Activated T-cell treated with anti-CD3 and anti-CD28 coated beads, Interleukin-2, amount 50 U/mL, for 4 hours (primary cell): ENCODE results near the gene ARL4D. TPM values are rescaled to one million over a fixed set of nuclear protein-coding genes. Genes with fewer than 3 reads are reported as not detected.
"Not testable (repeated sequence)": the region's sequence is repeated elsewhere in the genome, so short reads cannot be mapped to it uniquely, and the experiment has no call there.

ENCODE experiments used
- ATAC-seq, 2 donors: fragments of 200-7000 bp; cut with Tn5 transposase; one replicate each; pipeline ENCODE4 v1.10.0; 2021
- DNase-seq: peaks from one replicate; pipeline ENCODE4 v3.0.0-alpha.2; 2020
- H3K27me3 Mint-ChIP-seq: one replicate; pipeline ENCODE4 v1.8.0; 2021; ENCODE audit warnings: low read depth, mixed read lengths
- H3K36me3 Mint-ChIP-seq: one replicate; pipeline ENCODE4 v1.8.0; 2022; ENCODE audit warnings: mixed read lengths; ENCODE audit not compliant: insufficient read depth
- H3K4me1 Mint-ChIP-seq: one replicate; pipeline ENCODE4 v1.8.0; 2021; ENCODE audit warnings: low read depth, mixed read lengths
- H3K4me3 Mint-ChIP-seq: one replicate; pipeline ENCODE4 v1.8.0; 2021; ENCODE audit warnings: mild to moderate bottlenecking, moderate library complexity, mixed read lengths
- H3K9me3 Mint-ChIP-seq: one replicate; pipeline ENCODE4 v1.8.0; 2021; ENCODE audit warnings: mixed read lengths
- total RNA-seq, 3 donors: library from RNA; stranded (reverse); gene quantifications; one replicate each; pipeline ENCODE4 v1.2.1, GENCODE V29; 2021

Gene ARL4D
- total RNA-seq, 3 donors from 2014 or later = 1.7 to 2.6 (median 1.8) TPM

- H3K4me1 Mint-ChIP-seq = peaks cover 2% of the 10 kb centered on the region
- ATAC-seq (no peak), DNase-seq (no peak)
- H3K4me3 Mint-ChIP-seq = no peak overlapping the region
- H3K27me3 Mint-ChIP-seq = no peaks in the 10 kb centered on the region
- H3K36me3 Mint-ChIP-seq = peaks cover 2% of the 10 kb centered on the region
- H3K9me3 Mint-ChIP-seq = no peaks in the 10 kb centered on the region
Measured at GRCh38 chr17:43380307-43380706, 18.5 kb upstream of the ARL4D start.

GRCh38 chr17:43381204-43381603, 17.6 kb upstream of the ARL4D start:
- peaks cover 2% of the 10 kb centered on the region for H3K36me3 Mint-ChIP-seq

DNA sequence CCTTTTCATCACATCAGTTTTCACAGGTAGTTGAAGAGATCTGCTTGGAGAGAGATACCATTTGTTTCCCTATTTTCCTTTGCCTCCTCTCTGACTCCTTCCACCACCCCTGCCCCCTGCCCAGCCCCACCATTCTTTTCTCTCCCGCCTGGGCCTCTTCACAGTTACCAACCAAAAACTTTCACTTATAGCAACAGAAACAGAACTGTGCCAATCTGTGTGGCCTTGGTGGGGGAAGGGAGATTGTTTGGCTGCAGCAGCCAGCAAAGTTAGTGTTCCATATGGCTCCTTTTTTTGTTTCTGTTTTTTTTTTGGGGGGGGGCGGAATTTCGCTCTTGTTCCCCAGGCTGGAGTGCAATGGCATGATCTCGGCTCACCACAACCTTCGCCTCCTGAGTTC, 17.2 kb upstream of the ARL4D start:
- no peaks in the 10 kb centered on the region for H3K27me3 Mint-ChIP-seq
- no peaks in the 10 kb centered on the region for H3K9me3 Mint-ChIP-seq
- DNase-seq = no peak
- ATAC-seq = no peak
- no peak overlapping the region for H3K4me3 Mint-ChIP-seq
- H3K36me3 Mint-ChIP-seq = peaks cover 2% of the 10 kb centered on the region
- H3K4me1 Mint-ChIP-seq = peaks cover 3% of the 10 kb centered on the region

More at GRCh38 chr17:43381204-43381603, 17.6 kb upstream of the ARL4D start:
- peaks cover 3% of the 10 kb centered on the region for H3K4me1 Mint-ChIP-seq
- H3K9me3 Mint-ChIP-seq = no peaks in the 10 kb centered on the region
- DNase-seq (no peak), ATAC-seq (no peak)
- no peaks in the 10 kb centered on the region for H3K27me3 Mint-ChIP-seq
- H3K4me3 Mint-ChIP-seq = no peak overlapping the region

DNA sequence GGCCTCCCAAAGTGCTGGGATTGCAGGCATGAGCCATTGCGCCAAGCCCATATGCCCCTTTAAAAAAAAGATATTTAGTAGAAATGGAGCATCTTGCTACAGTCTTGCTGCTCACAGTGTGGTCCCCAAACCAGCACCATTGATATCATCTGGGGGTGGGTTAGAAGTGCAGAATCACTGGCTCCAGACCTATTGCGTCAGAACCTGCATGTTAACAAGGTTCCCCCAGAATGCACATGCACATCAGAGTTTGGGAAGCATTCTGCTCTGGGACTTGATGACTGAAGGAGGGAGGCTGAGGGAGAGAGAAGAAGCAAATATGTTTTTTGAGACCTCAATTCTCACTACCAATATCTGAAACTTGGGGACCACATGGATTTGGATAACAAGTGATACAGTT, 16.0 kb upstream of the ARL4D start:
- peaks cover 11% of the 10 kb centered on the region for H3K4me1 Mint-ChIP-seq
- peaks cover 2% of the 10 kb centered on the region for H3K36me3 Mint-ChIP-seq
- DNase-seq (no peak), ATAC-seq (no peak)
- no peaks in the 10 kb centered on the region for H3K27me3 Mint-ChIP-seq
- H3K4me3 Mint-ChIP-seq = no peak overlapping the region
- H3K9me3 Mint-ChIP-seq = no peaks in the 10 kb centered on the region

GRCh38 chr17:43383372-43383771, 15.4 kb upstream of the ARL4D start:
- H3K4me3 Mint-ChIP-seq = no peak overlapping the region
- peaks cover 15% of the 10 kb centered on the region for H3K4me1 Mint-ChIP-seq
- no peak for DNase-seq
- no peaks in the 10 kb centered on the region for H3K9me3 Mint-ChIP-seq
- H3K27me3 Mint-ChIP-seq = no peaks in the 10 kb centered on the region
- H3K36me3 Mint-ChIP-seq = peaks cover 2% of the 10 kb centered on the region
- ATAC-seq = no peak

- Mint-ChIP-seq H3K36me3 (peaks cover 2% of the 10 kb centered on the region), H3K9me3 (no peaks in the 10 kb centered on the region), H3K4me3 (no peak overlapping the region), H3K27me3 (no peaks in the 10 kb centered on the region), H3K4me1 (peaks cover 18% of the 10 kb centered on the region)
- ATAC-seq (no peak), DNase-seq (no peak)
Measured at GRCh38 chr17:43383826-43384475, 14.8 kb upstream of the ARL4D start.

- Mint-ChIP-seq H3K4me1 (peaks cover 20% of the 10 kb centered on the region), H3K4me3 (no peak overlapping the region), H3K27me3 (no peaks in the 10 kb centered on the region), H3K9me3 (no peaks in the 10 kb centered on the region), H3K36me3 (peaks cover 2% of the 10 kb centered on the region)
- DNase-seq = no peak
- no peak for ATAC-seq
Measured at GRCh38 chr17:43384476-43384862, 14.3 kb upstream of the ARL4D start.

DNA sequence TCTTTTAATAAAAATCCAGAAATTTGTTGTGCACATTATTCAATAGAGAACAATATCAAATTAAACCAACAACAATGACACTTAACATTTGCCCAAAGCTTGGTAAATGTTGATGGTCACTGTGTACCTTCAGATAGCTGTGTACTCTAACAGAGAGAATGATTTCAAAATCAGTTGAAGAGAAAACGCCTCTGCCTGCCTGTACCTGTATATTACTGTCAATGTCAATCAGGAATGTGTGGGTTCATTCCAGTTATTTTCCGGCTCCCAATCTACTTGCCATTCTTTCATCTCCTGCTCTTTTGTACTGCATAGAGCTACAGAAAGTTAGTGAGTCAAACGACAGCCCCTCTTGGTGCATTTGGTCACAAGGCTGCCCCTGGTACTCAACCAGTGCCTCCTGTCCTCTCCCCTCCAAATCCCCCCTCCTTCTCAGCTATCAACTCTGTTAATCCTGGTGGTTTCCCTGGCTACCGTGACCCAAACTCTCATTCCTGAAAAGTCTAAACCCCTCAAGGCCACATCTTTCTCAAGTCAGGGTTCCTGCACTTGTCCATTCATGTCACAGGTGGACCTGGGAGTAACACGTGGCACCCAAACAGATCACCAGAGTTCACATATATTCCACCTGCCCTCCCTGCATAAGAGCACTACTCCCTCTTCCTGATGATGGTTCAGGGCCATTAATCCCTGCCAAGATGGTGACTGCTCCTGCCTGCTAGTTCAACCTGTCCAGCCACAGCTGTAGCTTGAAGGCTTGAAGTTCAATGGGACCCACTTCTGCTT, 13.6 kb upstream of the ARL4D start:
- no peak for DNase-seq
- H3K4me3 Mint-ChIP-seq = no peak overlapping the region
- no peaks in the 10 kb centered on the region for H3K27me3 Mint-ChIP-seq
- H3K36me3 Mint-ChIP-seq = peaks cover 2% of the 10 kb centered on the region
- no peaks in the 10 kb centered on the region for H3K9me3 Mint-ChIP-seq
- no peak for ATAC-seq
- H3K4me1 Mint-ChIP-seq = peaks cover 26% of the 10 kb centered on the region

DNA sequence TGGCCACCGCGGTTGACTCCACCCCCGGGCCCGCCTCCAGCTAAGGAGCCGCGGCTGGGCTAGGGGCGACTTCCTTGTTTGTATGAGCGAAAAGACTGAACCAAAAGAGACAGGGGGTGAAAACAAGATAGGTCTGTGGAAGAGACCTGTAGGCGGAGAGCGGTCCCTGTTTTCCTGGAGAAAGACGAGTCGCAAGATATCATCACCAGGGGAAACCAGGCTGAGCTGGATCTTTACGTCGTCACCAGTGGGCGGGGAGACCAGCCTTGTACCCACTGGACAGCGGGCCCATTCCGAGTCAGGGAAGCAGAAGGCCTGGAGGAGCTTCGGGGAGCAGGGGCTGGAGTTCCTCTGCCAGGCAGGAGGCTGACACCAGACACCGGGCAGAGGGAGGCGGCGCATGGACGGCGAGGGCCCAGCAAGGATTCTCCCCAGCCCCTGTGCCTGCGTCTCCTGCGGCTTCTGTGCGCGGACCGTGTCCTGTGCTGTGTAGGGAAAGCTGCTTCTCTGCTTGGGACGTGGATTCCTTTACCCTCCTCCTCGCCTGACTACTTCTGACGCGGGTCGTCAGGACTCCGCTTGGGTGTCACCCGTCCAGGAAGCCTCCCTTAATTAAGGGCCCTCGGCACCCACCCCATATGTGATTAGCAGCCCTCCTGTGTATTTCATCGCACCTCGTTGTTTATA, 10.3 kb upstream of the ARL4D start:
- peak; percentile 74 to 78 for ATAC-seq
- Mint-ChIP-seq H3K36me3 (peaks cover 2% of the 10 kb centered on the region), H3K27me3 (no peaks in the 10 kb centered on the region)

DNA sequence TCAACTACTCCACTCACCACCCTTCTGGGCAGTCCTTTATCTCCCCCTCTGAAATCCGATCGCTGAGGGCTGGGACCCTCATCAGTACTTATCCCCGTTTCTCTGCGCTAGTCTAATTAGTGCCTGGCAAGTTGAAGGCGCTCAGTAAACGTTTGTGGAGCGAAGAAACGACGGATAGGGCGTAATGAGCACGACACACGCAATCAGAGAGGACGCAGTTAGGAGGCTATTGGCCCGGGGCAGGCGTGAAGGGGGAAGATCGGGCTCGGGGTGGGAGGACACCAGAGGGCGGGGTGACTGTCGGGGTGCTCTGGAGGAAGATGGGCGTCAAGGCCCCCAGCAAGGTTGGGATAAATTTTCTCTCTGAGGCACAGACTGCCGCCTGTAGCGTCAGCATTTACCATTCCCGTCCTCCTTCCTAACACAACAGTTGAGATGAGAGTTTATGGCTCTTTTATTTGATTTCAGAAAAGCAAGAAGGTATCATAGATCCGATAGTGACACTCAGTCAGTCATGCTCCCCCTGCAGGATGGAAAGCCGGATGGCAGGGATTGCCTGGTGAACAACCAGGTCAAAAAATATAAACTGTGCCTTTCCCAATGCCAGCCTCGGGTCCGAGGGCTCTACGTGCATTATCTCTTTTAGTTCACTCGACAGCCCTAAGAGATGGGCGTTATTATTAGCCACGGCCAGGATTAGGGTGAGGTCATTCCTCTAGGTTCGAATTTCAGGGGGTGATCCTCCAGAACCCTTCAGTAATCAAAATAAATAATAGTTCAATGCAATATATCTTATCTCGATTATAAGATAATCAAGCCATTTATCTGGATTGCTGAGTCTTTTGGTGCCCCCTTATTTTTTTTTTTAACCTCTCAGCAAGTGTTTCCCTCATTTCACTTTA, 9.5 kb upstream of the ARL4D start:
- H3K9me3 Mint-ChIP-seq = no peaks in the 10 kb centered on the region
- no peaks in the 10 kb centered on the region for H3K27me3 Mint-ChIP-seq
- H3K36me3 Mint-ChIP-seq = no peaks in the 10 kb centered on the region
- peak; percentile 66 for DNase-seq
- peak; percentile 88 to 90 for ATAC-seq
- H3K4me3 Mint-ChIP-seq = peak overlapping the region; percentile 93
- peaks cover 30% of the 10 kb centered on the region for H3K4me1 Mint-ChIP-seq

More for the DNA sequence above, 10.3 kb upstream of the ARL4D start:
- H3K4me1 Mint-ChIP-seq = peaks cover 26% of the 10 kb centered on the region
- peak; percentile 85 for DNase-seq
- no peaks in the 10 kb centered on the region for H3K9me3 Mint-ChIP-seq
- H3K4me3 Mint-ChIP-seq = peak overlapping the region; percentile 93

- DNase-seq (no peak), ATAC-seq (no peak)
- H3K27me3 Mint-ChIP-seq = no peaks in the 10 kb centered on the region
- peaks cover 26% of the 10 kb centered on the region for H3K4me1 Mint-ChIP-seq
- H3K36me3 Mint-ChIP-seq = no peaks in the 10 kb centered on the region
- H3K4me3 Mint-ChIP-seq = no peak overlapping the region
- H3K9me3 Mint-ChIP-seq = no peaks in the 10 kb centered on the region
Measured at GRCh38 chr17:43392397-43392796, 6.4 kb upstream of the ARL4D start.

- no peak overlapping the region for H3K4me3 Mint-ChIP-seq
- ATAC-seq (peak; percentile 51 to 53), DNase-seq (peak; percentile 89)
- no peaks in the 10 kb centered on the region for H3K9me3 Mint-ChIP-seq
- H3K36me3 Mint-ChIP-seq = no peaks in the 10 kb centered on the region
- H3K4me1 Mint-ChIP-seq = peaks cover 26% of the 10 kb centered on the region
- H3K27me3 Mint-ChIP-seq = no peaks in the 10 kb centered on the region
Measured at GRCh38 chr17:43393944-43394482, 4.8 kb upstream of the ARL4D start.

GRCh38 chr17:43394696-43395095, 4.1 kb upstream of the ARL4D start:
- H3K4me3 Mint-ChIP-seq, H3K36me3 Mint-ChIP-seq, H3K27me3 Mint-ChIP-seq, DNase-seq, ATAC-seq, H3K9me3 Mint-ChIP-seq: not testable (repeated sequence)
- H3K4me1 Mint-ChIP-seq = peaks cover 25% of the 10 kb centered on the region

- ATAC-seq (no peak), DNase-seq (no peak)
- H3K27me3 Mint-ChIP-seq = no peaks in the 10 kb centered on the region
- H3K36me3 Mint-ChIP-seq = no peaks in the 10 kb centered on the region
- H3K4me1 Mint-ChIP-seq = peaks cover 23% of the 10 kb centered on the region
- no peak overlapping the region for H3K4me3 Mint-ChIP-seq
- H3K9me3 Mint-ChIP-seq = no peaks in the 10 kb centered on the region
Measured at GRCh38 chr17:43395165-43395564, 3.6 kb upstream of the ARL4D start.
